Heart left ventricle (tissue), 13 donors: ENCODE data around the gene TBCE.

Experiments
- POLR2A ChIP-seq, 2 donors: fragments of 450-650 bp; IDR thresholded peaks; one replicate each; pipeline ENCODE4 v1.6.1; 2017; ENCODE audit warnings: antibody characterized with exemption in 2 of 2, mild to moderate bottlenecking in 2 of 2, moderate library complexity in 2 of 2
- TF ChIP-seq, protein P1 (sequence below), 12 donors: fragments of 200-600 bp; sonication (generic) in 4 of 12; IDR thresholded peaks; one replicate each; pipeline versions ENCODE4 v1.5.0 to v1.8.0; 2018 to 2022; ENCODE audit warnings: antibody characterized with exemption in 12 of 12, mild to moderate bottlenecking in 5 of 12
- donor health status: ischemic (EF 13 %, LVEDD 7.1; RV severe dilation, severe dysfunction).
- donor health status: DM: no; HTN: yes; CAD: no.
- donor health status: DM: no; HTN: no; CAD: no.
- donor health status: ischemic (EF 25% LVEDD 6.9; RV normal size, moderate dysfunction).
- donor health status: ischemic (EF 25% LVEDD 5.7; RV mildly dilated, moderate dysfunction).
- donor health status: ischemic (EF 35%, LVEDD 5.7; RV mildly dilated, moderate dysfunction).
- donor health status: nonischemic (EF 11% LVEDD 7.7; RV severe dilation, severe dysfunction).
- donor health status: DM: yes; HTN: yes; CAD: no.
- donor health status: PGD.
- donor health status: ischemic (EF 29% LVEDD 5.4; RV normal size, mild dysfunction).
- donor health status: nonischemic (EF 23%, LVEDD 6.1; RV moderate dilation, normal function).

- TF ChIP-seq, protein P1, sequence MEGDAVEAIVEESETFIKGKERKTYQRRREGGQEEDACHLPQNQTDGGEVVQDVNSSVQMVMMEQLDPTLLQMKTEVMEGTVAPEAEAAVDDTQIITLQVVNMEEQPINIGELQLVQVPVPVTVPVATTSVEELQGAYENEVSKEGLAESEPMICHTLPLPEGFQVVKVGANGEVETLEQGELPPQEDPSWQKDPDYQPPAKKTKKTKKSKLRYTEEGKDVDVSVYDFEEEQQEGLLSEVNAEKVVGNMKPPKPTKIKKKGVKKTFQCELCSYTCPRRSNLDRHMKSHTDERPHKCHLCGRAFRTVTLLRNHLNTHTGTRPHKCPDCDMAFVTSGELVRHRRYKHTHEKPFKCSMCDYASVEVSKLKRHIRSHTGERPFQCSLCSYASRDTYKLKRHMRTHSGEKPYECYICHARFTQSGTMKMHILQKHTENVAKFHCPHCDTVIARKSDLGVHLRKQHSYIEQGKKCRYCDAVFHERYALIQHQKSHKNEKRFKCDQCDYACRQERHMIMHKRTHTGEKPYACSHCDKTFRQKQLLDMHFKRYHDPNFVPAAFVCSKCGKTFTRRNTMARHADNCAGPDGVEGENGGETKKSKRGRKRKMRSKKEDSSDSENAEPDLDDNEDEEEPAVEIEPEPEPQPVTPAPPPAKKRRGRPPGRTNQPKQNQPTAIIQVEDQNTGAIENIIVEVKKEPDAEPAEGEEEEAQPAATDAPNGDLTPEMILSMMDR (IDR thresholded peaks at IDR 0.05), result no peak
- no peak for TF ChIP-seq POLR2A (IDR thresholded peaks at IDR 0.05)
These were observed 115.9 kb downstream of the TBCE start for GRCh38 chr1:235483090-235483489.
